GM23338 (cell line): Measurements from ENCODE around the gene EIF4E3. TPM values are rescaled to one million over a fixed set of nuclear protein-coding genes. Genes with fewer than 3 reads are reported as not detected.

Experiments used
- ATAC-seq: fragments of 200-7000 bp; cut with Tn5 transposase; 3 replicates; pipeline ENCODE4 v1.9.1; 2020
- DNase-seq: peaks from one replicate; pipeline ENCODE4 v3.0.0-alpha.2; 2015; ENCODE audit warnings: low spot score
- H2AFZ ChIP-seq: fragments of 200-600 bp; sonication (generic); 2 replicates; pipeline ENCODE4 v1.8.0; 2016; ENCODE audit warnings: antibody characterized with exemption, mild to moderate bottlenecking, moderate library complexity
- H3F3A ChIP-seq: fragments of 200-600 bp; sonication (generic); replicated peaks from 2 replicates; pipeline ENCODE4 v1.8.0; 2017; ENCODE audit warnings: antibody characterized with exemption, mixed run types, low read depth
- H3K27ac ChIP-seq: fragments of 200-600 bp; sonication (generic); 2 replicates; pipeline ENCODE4 v1.6.1; 2016; ENCODE audit warnings: low read depth
- H3K27me3 ChIP-seq: fragments of 200-600 bp; sonication (generic); 2 replicates; pipeline ENCODE4 v1.8.0; 2016; ENCODE audit warnings: mild to moderate bottlenecking, mixed run types, moderate library complexity; ENCODE audit not compliant: insufficient read depth
- H3K36me3 ChIP-seq: fragments of 200-600 bp; sonication (generic); 2 replicates; pipeline ENCODE4 v1.8.0; 2016; ENCODE audit warnings: mild to moderate bottlenecking; ENCODE audit not compliant: insufficient read depth
- H3K4me1 ChIP-seq: fragments of 200-600 bp; sonication (generic); 2 replicates; pipeline ENCODE4 v1.8.0; 2016; ENCODE audit warnings: mild to moderate bottlenecking, moderate library complexity; ENCODE audit not compliant: insufficient read depth
- H3K4me2 ChIP-seq: fragments of 200-600 bp; sonication (generic); 2 replicates; pipeline ENCODE4 v1.7.1; 2017; ENCODE audit warnings: mixed run types
- H3K4me3 ChIP-seq: fragments of 200-600 bp; sonication (generic); 2 replicates; pipeline ENCODE4 v1.6.1; 2016; ENCODE audit warnings: mixed run types
- H3K79me2 ChIP-seq: fragments of 200-600 bp; sonication (generic); replicated peaks from 2 replicates; pipeline ENCODE4 v1.8.0; 2017; ENCODE audit warnings: mild to moderate bottlenecking; ENCODE audit not compliant: insufficient read depth
- H3K9me2 ChIP-seq: fragments of 200-600 bp; sonication (generic); 2 replicates; pipeline ENCODE4 v1.8.0; 2017; ENCODE audit not compliant: insufficient read depth
- H4K20me1 ChIP-seq: fragments of 200-600 bp; sonication (generic); replicated peaks from 2 replicates; pipeline ENCODE4 v1.8.0; 2017; ENCODE audit warnings: mild to moderate bottlenecking; ENCODE audit not compliant: insufficient read depth
- H3K27ac Mint-ChIP-seq: 2 replicates; pipeline ENCODE4 v1.8.0; 2020; ENCODE audit warnings: inconsistent platforms, mild to moderate bottlenecking, moderate library complexity, mixed read lengths
- H3K27me3 Mint-ChIP-seq: 3 replicates; pipeline ENCODE4 v1.8.0; 2022; ENCODE audit warnings: low read depth, mild to moderate bottlenecking, moderate library complexity, mixed read lengths, inconsistent platforms; ENCODE audit not compliant: insufficient read depth, poor library complexity
- H3K36me3 Mint-ChIP-seq: 3 replicates; pipeline ENCODE4 v1.8.0; 2021; ENCODE audit warnings: low read depth, mild to moderate bottlenecking, inconsistent platforms, moderate library complexity, mixed read lengths
- H3K4me1 Mint-ChIP-seq: 3 replicates; pipeline ENCODE4 v1.8.0; 2020; ENCODE audit warnings: mild to moderate bottlenecking, inconsistent platforms, mixed read lengths
- H3K4me3 Mint-ChIP-seq: 3 replicates; pipeline ENCODE4 v1.8.0; 2021; ENCODE audit warnings: moderate library complexity, mild to moderate bottlenecking, inconsistent platforms, mixed read lengths
- H3K9me3 Mint-ChIP-seq: 3 replicates; pipeline ENCODE4 v1.8.0; 2020; ENCODE audit warnings: moderate library complexity, mild to moderate bottlenecking, inconsistent platforms, mixed read lengths
- ETS1 ChIP-seq: IDR thresholded peaks from 2 replicates; pipeline ENCODE4 v1.6.1; 2016; ENCODE audit warnings: antibody characterized with exemption
- EZH2 ChIP-seq: fragments of 200-600 bp; sonication (generic); IDR thresholded peaks from one replicate; pipeline ENCODE4 v1.8.0; 2017; ENCODE audit warnings: antibody characterized with exemption, mild to moderate bottlenecking, low read depth; ENCODE audit not compliant: unreplicated experiment
- JUNB ChIP-seq: IDR thresholded peaks from one replicate; pipeline ENCODE4 v1.6.1; 2016; ENCODE audit warnings: antibody characterized with exemption; ENCODE audit not compliant: unreplicated experiment
- NANOG ChIP-seq: IDR thresholded peaks from 2 replicates; pipeline ENCODE4 v1.6.1; 2016; ENCODE audit warnings: antibody characterized with exemption, borderline replicate concordance
- ZNF462 ChIP-seq: fragments of 250-450 bp; sonication (Bioruptor Pico); IDR thresholded peaks from 2 replicates; pipeline ENCODE4 v1.5.0; 2020; ENCODE audit warnings: mild to moderate bottlenecking, moderate library complexity
- polyA plus RNA-seq: library from polyadenylated mRNA; unstranded; fragments of >200 nt; fragmentation: Nextera tagmentation; extraction: Ambion mirVana; gene quantifications from 2 replicates; pipeline ENCODE4 v1.2.1, GENCODE V29; 2016
- total RNA-seq: library from RNA; depleted of rRNA; stranded (reverse); fragments of >200 nt; shearing (Covaris generic); gene quantifications from 2 replicates; pipeline ENCODE4 v1.2.3, GENCODE V29; 2014

EIF4E3 gene
- total and polyA plus RNA-seq, 2 experiments from 2014 or later = 6.0 to 9.7 TPM

GRCh38 chr3:71694358-71694999 lies 30.7 kb downstream of the EIF4E3 start (continued):
- TF ChIP-seq ZNF462 = no peak

GRCh38 chr3:71693641-71694040 lies 31.6 kb downstream of the EIF4E3 start:
- DNase-seq = no peak
- H3K27ac ChIP-seq = no peak overlapping the region
- peaks cover 9% of the 10 kb centered on the region for H3K36me3 Mint-ChIP-seq
- no peak overlapping the region for H3K4me3 ChIP-seq
- peaks cover 5% of the 10 kb centered on the region for H3K27me3 Mint-ChIP-seq
- peaks cover 2% of the 10 kb centered on the region; the same call in 1 of the 2 replicates for H3K9me2 ChIP-seq
- no peaks in the 10 kb centered on the region; the same call in 2 of the 3 replicates for H3K9me3 Mint-ChIP-seq
- peaks cover 41% of the 10 kb centered on the region for H3K4me1 Mint-ChIP-seq
- H3K27me3 ChIP-seq = no peaks in the 10 kb centered on the region
- H3K27ac Mint-ChIP-seq = no peak overlapping the region
- no peak overlapping the region for H3K4me3 Mint-ChIP-seq
- H3K36me3 ChIP-seq = no peaks in the 10 kb centered on the region
- ATAC-seq = peak; percentile 20; the same call in 1 of the 3 replicates
- H3K4me2 ChIP-seq = no peak overlapping the region
- H4K20me1 ChIP-seq = no peaks in the 10 kb centered on the region
- H3K79me2 ChIP-seq = no peaks in the 10 kb centered on the region
- H2AFZ ChIP-seq = no peak overlapping the region
- no peaks in the 10 kb centered on the region for H3F3A ChIP-seq
- H3K4me1 ChIP-seq = peaks cover 36% of the 10 kb centered on the region
- TF ChIP-seq NANOG (no peak), ZNF462 (no peak), EZH2 (no peak), JUNB (no peak), ETS1 (no peak)
